Pancreas (tissue), 10 donors: Measurements from ENCODE around the gene MAP1LC3B. TPM values are rescaled to one million over a fixed set of nuclear protein-coding genes. Genes with fewer than 3 reads are reported as not detected.

ENCODE experiments used
- ATAC-seq, 4 donors: fragments of 200-7000 bp; cut with Tn5 transposase; one replicate each; pipeline versions ENCODE4 v1.8.0 to v1.9.1; 2020; ENCODE audit warnings: mild to moderate bottlenecking in 4 of 4, moderate library complexity in 4 of 4
- DNase-seq, 6 donors: peaks; one replicate each; pipeline ENCODE4 v3.0.0-alpha.2; 2020
- FAIRE-seq: peaks from 2 replicates; lab custom pipeline; 2012; peaks lifted over from hg19 to GRCh38; lab: Jason Lieb, UNC
- H3K27ac ChIP-seq, 4 donors: fragments of 200-600 bp; sonication (generic); 1 replicate in 3 of 4; 2 replicates in 1 of 4; pipeline versions ENCODE4 v1.5.0 to v1.8.0; 2020
- H3K27me3 ChIP-seq, 4 donors: fragments of 200-600 bp; one replicate each; pipeline ENCODE4 v1.8.0; 2021
- H3K36me3 ChIP-seq, 3 donors: fragments of 200-600 bp; sonication (generic) in 1 of 3; one replicate each; pipeline versions ENCODE4 v1.5.0 to v1.8.0; 2020 to 2021
- H3K4me1 ChIP-seq, 3 donors: fragments of 200-600 bp; one replicate each; pipeline ENCODE4 v1.8.0; 2021
- H3K4me3 ChIP-seq, 4 donors: fragments of 200-600 bp; sonication (generic) in 2 of 4; one replicate each; pipeline versions ENCODE4 v1.5.0 to v1.8.0; 2020 to 2021
- H3K9me3 ChIP-seq, 4 donors: fragments of 200-600 bp; one replicate each; pipeline ENCODE4 v1.8.0; 2021
- CTCF ChIP-seq, 4 donors: fragments of 200-600 bp; sonication (generic) in 3 of 4; IDR thresholded peaks; one replicate each; pipeline versions ENCODE4 v1.5.0 to v1.8.0; 2021; ENCODE audit warnings: antibody characterized with exemption in 4 of 4
- WGBS, 2 donors: extraction: QIAGEN DNeasy Blood & Tissue Kit; methylation state at CpG; one replicate each; pipeline ENCODE4 v1.1.7; 2013; 5-methylcytosine and 5-hydroxymethylcytosine counted together
- intact Hi-C, 3 donors: fragments of 100-400 bp; cut with DNase I; formaldehyde crosslinking; loops; one replicate each; pipeline versions ENCODE4 v1.11.1 to v1.14.2; 2022
- polyA plus RNA-seq, 2 donors: library from polyadenylated mRNA; stranded (reverse); fragments of 200-250 nt; gene quantifications; one replicate each; pipeline ENCODE4 v1.2.3, GENCODE V29; 2013
- total RNA-seq, 6 donors: library from RNA; stranded (reverse); fragmentation: NEBNext Ultra II Directional in 4 of 6; extraction: Animal tissue kit (Norgen Biotek cat#: 25700) in 4 of 6; gene quantifications; one replicate each; pipeline versions ENCODE4 v1.2.1 to v1.2.4, GENCODE V29; 2021 to 2023
- donor health status: healthy with polysubstance abuse.
- donor health status: DM: no; HTN: no; CAD: no; lungs with moderate emphysema.
- donor health status: DM: no; HTN: no; CAD: no.
- donor health status: control.
- donor health status: control.
- donor health status: Bipolar disorder and iron deficiency.
- donor health status: DM: yes; HTN: yes; CAD: no.
- donor health status: DM: no; HTN: no; CAD: no.
- donor health status: DM: no; HTN: no; CAD: no.
- donor health status: DM: yes; HTN: yes; CAD: no.

Gene MAP1LC3B
- total and polyA plus RNA-seq, 8 donors, result 13.9 to 35.1 (median 21.7) TPM

GRCh38 chr16:87447323-87447722, 55.2 kb downstream of the MAP1LC3B start:
- intact Hi-C loops, result no loop called here
- no peak for FAIRE-seq
- Histone ChIP-seq H3K4me1 (no peaks in the 10 kb centered on the region), H3K9me3 (no peaks in the 10 kb centered on the region), H3K27me3 (no peaks in the 10 kb centered on the region), H3K36me3 (peaks cover 0 to 11% (median 0%) of the 10 kb centered on the region in 3 donors), H3K4me3 (no peak overlapping the region), H3K27ac (no peak overlapping the region)
- no peak for DNase-seq
- no peak for ATAC-seq
- no peak for TF ChIP-seq CTCF (IDR thresholded peaks at IDR 0.05)
- 93 to 95% methylated on average over 6 of the region's 6 CpGs for WGBS, 2 donors

- intact Hi-C loops, result no loop called here
- no peak for ATAC-seq
Measured at GRCh38 chr16:87448866-87449265, 56.7 kb downstream of the MAP1LC3B start.

GRCh38 chr16:87451563-87452210, 59.6 kb downstream of the MAP1LC3B start:
- H3K27ac ChIP-seq, result no peak overlapping the region
- intact Hi-C loops, result no loop called here
- no peaks in the 10 kb centered on the region for H3K27me3 ChIP-seq
- no peaks in the 10 kb centered on the region for H3K9me3 ChIP-seq
- FAIRE-seq, result no peak
- peaks cover 0 to 2% (median 0%) of the 10 kb centered on the region in 3 donors for H3K36me3 ChIP-seq
- ATAC-seq, result no peak
- TF ChIP-seq CTCF (IDR thresholded peaks at IDR 0.05), result no peak
- 92 to 94% methylated on average over 18 of the region's 18 CpGs for WGBS, 2 donors
- H3K4me1 ChIP-seq, result peaks cover 0 to 2% (median 0%) of the 10 kb centered on the region in 3 donors
- no peak overlapping the region for H3K4me3 ChIP-seq
- DNase-seq, result no peak

More at GRCh38 chr16:87448866-87449265, 56.7 kb downstream of the MAP1LC3B start:
- H3K27ac ChIP-seq, result no peak overlapping the region
- H3K27me3 ChIP-seq, result no peaks in the 10 kb centered on the region
- H3K4me1 ChIP-seq, result no peaks in the 10 kb centered on the region
- H3K9me3 ChIP-seq, result no peaks in the 10 kb centered on the region
- H3K4me3 ChIP-seq, result no peak overlapping the region
- FAIRE-seq (no peak), DNase-seq (no peak)
- no peak for TF ChIP-seq CTCF (IDR thresholded peaks at IDR 0.05)
- peaks cover 0 to 11% (median 0%) of the 10 kb centered on the region in 3 donors for H3K36me3 ChIP-seq
- WGBS, 2 donors, result 97 to 99% methylated on average over 12 of the region's 12 CpGs

DNA sequence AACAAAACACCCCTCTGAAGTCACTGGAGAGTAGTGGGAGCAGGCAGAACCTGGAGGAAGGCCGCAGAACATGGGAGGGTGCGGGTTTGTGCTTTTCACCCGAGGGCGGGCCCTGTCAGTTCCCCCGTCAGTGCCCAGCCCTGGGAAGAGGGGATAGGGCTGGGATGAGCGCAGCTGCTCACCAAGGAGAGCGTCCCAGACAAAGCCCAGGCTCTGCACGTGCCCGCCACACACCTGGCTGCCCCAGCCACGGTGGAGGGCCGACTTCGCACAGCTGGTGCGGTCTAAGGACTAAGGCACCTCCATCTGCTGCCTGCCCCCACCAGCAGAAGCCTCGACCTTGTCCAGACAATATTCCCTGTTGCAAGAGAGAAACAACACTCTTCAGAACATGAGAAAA, 61.2 kb downstream of the MAP1LC3B start:
- Histone ChIP-seq H3K4me3 (no peak overlapping the region), H3K36me3 (peaks cover 0 to 2% (median 0%) of the 10 kb centered on the region in 3 donors), H3K9me3 (no peaks in the 10 kb centered on the region), H3K4me1 (peaks cover 0 to 3% (median 0%) of the 10 kb centered on the region in 3 donors), H3K27me3 (no peaks in the 10 kb centered on the region), H3K27ac (no peak overlapping the region)
- DNase-seq, result no peak
- no peak for ATAC-seq
- no peak for FAIRE-seq
- 88 to 92% methylated on average over 14 of the region's 14 CpGs for WGBS, 2 donors
- intact Hi-C loops, result no loop called here
- no peak for TF ChIP-seq CTCF (IDR thresholded peaks at IDR 0.05)

Other genes starting within 250 kb of the MAP1LC3B start
- 1 to 10 TPM; 1.1 to 3.2 (median 2.4) TPM for gene C16orf95, start 74.9 kb upstream of the MAP1LC3B start, total RNA-seq
- 1 to 10 TPM; 3.1 to 4.7 TPM for gene C16orf95, start 74.9 kb upstream of the MAP1LC3B start, polyA plus RNA-seq
- gene FBXO31, start 8.6 kb upstream of the MAP1LC3B start, total RNA-seq, result 10 to 100 TPM; 18.8 to 37.3 (median 24.9) TPM
- gene FBXO31, start 8.6 kb upstream of the MAP1LC3B start, polyA plus RNA-seq, result 10 to 100 TPM; 20.9 to 31.2 TPM
- 10 to 100 TPM; 12.1 to 20.0 (median 13.1) TPM for gene ZCCHC14, start 100.7 kb downstream of the MAP1LC3B start, total RNA-seq
- 10 to 100 TPM; 10.7 to 11.2 TPM for gene ZCCHC14, start 100.7 kb downstream of the MAP1LC3B start, polyA plus RNA-seq
- gene JPH3, start 210.2 kb downstream of the MAP1LC3B start, total RNA-seq, result under 1 TPM; 0.09 to 0.79 (median 0.21) TPM
- gene JPH3, start 210.2 kb downstream of the MAP1LC3B start, polyA plus RNA-seq, result 1 to 10 TPM in 1 of 2 donors, under 1 TPM in 1; 0.53 to 1.9 TPM